ENCODE results near the gene RC3H1. TPM values are rescaled to one million over a fixed set of nuclear protein-coding genes. Genes with fewer than 3 reads are reported as not detected.

The RC3H1 gene
- total and polyA plus RNA-seq, 2 of the 8 experiments (the other 6 are each of a cell fraction or from before 2014, with no cell fraction given) = 7.4 to 32.2 TPM

Small RNA genes within 50 kb of the gene (small RNA-seq; reads per million reads assigned to genes)
- gene RNA5SP67 (ENCODE audit: insufficient read depth) = 0.69 reads per million
- 0.51 reads per million for gene RNA5SP68 (ENCODE audit: insufficient read depth)

Other genes starting within 250 kb of the RC3H1 start
- 35.2 and 35.7 TPM in 2 replicates for gene DARS2, start 197.7 kb downstream of the RC3H1 start, total RNA-seq (2021; fragmentation: NEBNext Ultra II Directional; extraction: Animal tissue kit (Norgen Biotek cat#: 25700))
- 15.8 and 21.0 TPM in 2 replicates for gene DARS2, start 197.7 kb downstream of the RC3H1 start, polyA plus RNA-seq (2011; rRNA removed)
- gene CENPL, start 197.5 kb downstream of the RC3H1 start, total RNA-seq (2021; fragmentation: NEBNext Ultra II Directional; extraction: Animal tissue kit (Norgen Biotek cat#: 25700)) = 16.0 and 16.3 TPM in 2 replicates
- gene CENPL, start 197.5 kb downstream of the RC3H1 start, polyA plus RNA-seq (2011; rRNA removed) = 4.5 and 6.6 TPM in 2 replicates
- gene GAS5, start 154.4 kb downstream of the RC3H1 start, total RNA-seq (2021; fragmentation: NEBNext Ultra II Directional; extraction: Animal tissue kit (Norgen Biotek cat#: 25700)) = 763 and 799 TPM in 2 replicates
- gene GAS5, start 154.4 kb downstream of the RC3H1 start, polyA plus RNA-seq (2011; rRNA removed) = 716 and 1,238 TPM in 2 replicates
- gene ZBTB37, start 154.0 kb downstream of the RC3H1 start, total RNA-seq (2021; fragmentation: NEBNext Ultra II Directional; extraction: Animal tissue kit (Norgen Biotek cat#: 25700)) = 11.3 and 12.5 TPM in 2 replicates
- 1.6 and 1.7 TPM in 2 replicates for gene ZBTB37, start 154.0 kb downstream of the RC3H1 start, polyA plus RNA-seq (2011; rRNA removed)
- gene SERPINC1, start 105.0 kb downstream of the RC3H1 start, total RNA-seq (2021; fragmentation: NEBNext Ultra II Directional; extraction: Animal tissue kit (Norgen Biotek cat#: 25700)) = not detected in 2 replicates
- gene SERPINC1, start 105.0 kb downstream of the RC3H1 start, polyA plus RNA-seq (2011; rRNA removed) = 0.08 TPM in 1 of 2 replicates, not detected in the other
- 156 and 166 TPM in 2 replicates for gene RABGAP1L, start 137.2 kb upstream of the RC3H1 start, total RNA-seq (2021; fragmentation: NEBNext Ultra II Directional; extraction: Animal tissue kit (Norgen Biotek cat#: 25700))
- gene RABGAP1L, start 137.2 kb upstream of the RC3H1 start, polyA plus RNA-seq (2011; rRNA removed) = 20.8 and 33.3 TPM in 2 replicates

All from H1 (cell line).